ENCODE results near the gene FGFR3. TPM values are rescaled to one million over a fixed set of nuclear protein-coding genes. Genes with fewer than 3 reads are reported as not detected.

The FGFR3 gene
- polyA plus RNA-seq, 1 of the 3 experiments (the other 2 are of a cell fraction): 1.1 TPM

GRCh38 chr4:1775731-1776500 is 17.2 kb upstream of the FGFR3 start:
- 54% methylated on average over 8 of the region's 23 CpGs for WGBS (ENCODE audit: low lambda C conversion rate)
- Histone ChIP-seq H3K4me3 (ENCODE audit: low read depth in 2 of 2, low read length in 1 of 2) (no peak overlapping the region), H2AFZ (ENCODE audit: low read depth) (no peak overlapping the region), H3K27ac (ENCODE audit: low read depth in 2 of 2, low read length in 1 of 2) (peak overlapping the region in 1 of 2 experiments; percentile 56; a peak in 1 of 4 replicates), H3K27me3 (ENCODE audit: insufficient read depth) (no peaks in the 10 kb centered on the region), H3F3A (replicated peaks; ENCODE audit: insufficient read depth) (no peaks in the 10 kb centered on the region), H3K9me2 (no peaks in the 10 kb centered on the region), H3K79me2 (ENCODE audit: insufficient read depth) (no peaks in the 10 kb centered on the region), H4K20me1 (ENCODE audit: insufficient read depth) (no peaks in the 10 kb centered on the region), H3K4me1 (ENCODE audit: control insufficient read depth in 1 of 2, insufficient read depth in 2 of 2, low read depth in 1 of 2, low read length in 1 of 2) (peaks cover 0 to 36% of the 10 kb centered on the region in 2 experiments; a peak in 1 of 4 replicates), H3K9ac (no peak overlapping the region), H3K36me3 (replicated peaks in 1 of 2; ENCODE audit: control insufficient read depth in 1 of 2, insufficient read depth in 2 of 2, low read length in 1 of 2) (no peaks in the 10 kb centered on the region), H3K9me3 (no peaks in the 10 kb centered on the region), H3K4me2 (no peak overlapping the region)
- ChIA-PET POLR2A (no interaction called here), CTCF (interaction anchor here (0.9 to 2.8 kb wide), 5 partner anchors 8 to 33 kb away, joined by 3 to 15 read pairs (median 4); no protein-coding TSS in a partner anchor)
- TF ChIP-seq ZBTB33 (IDR thresholded peaks at IDR 0.05; ENCODE audit: borderline replicate concordance, low read depth): no peak
- TF ChIP-seq PBX3 (IDR thresholded peaks at IDR 0.05): no peak
- no peak for TF ChIP-seq FOXJ3 (CRISPR knock-in tag; IDR thresholded peaks at IDR 0.05)
- no peak for TF ChIP-seq SMC3 (IDR thresholded peaks at IDR 0.05; ENCODE audit: low read depth, low read length)
- TF ChIP-seq EZH2phosphoT487 (IDR thresholded peaks at IDR 0.05; ENCODE audit: borderline replicate concordance, low read depth): no peak
- no peak for TF ChIP-seq RCOR1 (IDR thresholded peaks at IDR 0.05; ENCODE audit: low read length)
- TF ChIP-seq REST (IDR thresholded peaks at IDR 0.05; ENCODE audit: low read depth, low read length): no peak
- TF ChIP-seq CHD2 (IDR thresholded peaks at IDR 0.05; ENCODE audit: low read length, partially characterized antibody): no peak
- TF ChIP-seq POLR2AphosphoS5 (IDR thresholded peaks at IDR 0.05; ENCODE audit: low read depth, low read length): no peak
- TF ChIP-seq GATA2 (CRISPR knock-in tag; IDR thresholded peaks at IDR 0.05): no peak
- TF ChIP-seq NFIC (IDR thresholded peaks at IDR 0.05; ENCODE audit: borderline replicate concordance): no peak
- TF ChIP-seq USF2 (IDR thresholded peaks at IDR 0.05; ENCODE audit: borderline replicate concordance, low read depth, low read length): no peak
- no peak for TF ChIP-seq EP300 (IDR thresholded peaks at IDR 0.05; ENCODE audit: borderline replicate concordance in 1 of 2, low read depth in 1 of 2, low read length in 1 of 2)
- TF ChIP-seq FOSL2 (IDR thresholded peaks at IDR 0.05; ENCODE audit: borderline replicate concordance, low read depth): no peak
- TF ChIP-seq ELF1 (IDR thresholded peaks at IDR 0.05): no peak
- TF ChIP-seq SIN3A (IDR thresholded peaks at IDR 0.05; ENCODE audit: borderline replicate concordance, low read depth, low read length): no peak
- TF ChIP-seq MEF2A (IDR thresholded peaks at IDR 0.05; ENCODE audit: borderline replicate concordance, low read depth): no peak
- TF ChIP-seq TCF12 (IDR thresholded peaks at IDR 0.05): no peak
- no peak for TF ChIP-seq YY1 (IDR thresholded peaks at IDR 0.05; ENCODE audit: low read depth)
- TF ChIP-seq GABPA (IDR thresholded peaks at IDR 0.05; ENCODE audit: low read depth): no peak
- DNase-seq: peak; percentile 75

Data from SK-N-SH (cell line).